ENCODE measurements around the gene NIP7. TPM values are rescaled to one million over a fixed set of nuclear protein-coding genes. Genes with fewer than 3 reads are reported as not detected.

Gene NIP7
- total RNA-seq, 1 experiment from 2014 or later, result 72.8 TPM

DNA sequence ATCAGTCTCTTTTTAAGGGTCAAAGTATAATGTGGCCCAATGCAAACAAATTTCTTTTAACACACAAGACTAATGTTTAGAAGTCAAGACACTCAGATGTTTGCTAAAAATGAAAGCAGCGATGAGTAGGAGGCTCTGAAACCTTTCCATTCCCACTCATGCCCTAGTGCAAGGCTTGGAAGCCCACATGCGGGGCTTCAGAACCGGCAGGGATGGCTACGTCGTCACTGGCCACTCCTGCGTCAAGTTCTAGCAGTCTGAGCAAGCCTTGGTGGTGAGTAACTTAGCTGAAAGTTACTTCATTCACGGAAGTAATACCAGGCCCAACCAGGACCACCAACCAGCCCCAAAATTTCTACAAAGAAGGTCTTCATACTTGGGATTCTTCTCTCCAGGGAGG lies 26.9 kb downstream of the NIP7 start:
- WGBS (ENCODE audit: extremely low coverage, insufficient read length, low lambda C conversion rate), result no CpG with 5 or more reads among the region's 7 CpGs
- no peak overlapping the region for H4K5ac ChIP-seq (ENCODE audit: insufficient read length, low read depth, low read length)

More for the DNA sequence above, 26.9 kb downstream of the NIP7 start:
- H3K27ac ChIP-seq (ENCODE audit: insufficient read length, low read depth, low read length), result no peak overlapping the region
- H3T11ph ChIP-seq (ENCODE audit: low read length), result no peak overlapping the region
- no peak overlapping the region for H2AFZ ChIP-seq (ENCODE audit: low read length)
- no peak overlapping the region for H3K4me2 ChIP-seq (ENCODE audit: insufficient read depth, insufficient read length, low read length)
- H3K9ac ChIP-seq (ENCODE audit: extremely low read depth, insufficient read length, low read length), result no peak overlapping the region
- Mint-ChIP-seq H3K9me3 (no peaks in the 10 kb centered on the region), H3K27me3 (ENCODE audit: low read depth) (no peaks in the 10 kb centered on the region), H3K36me3 (ENCODE audit: insufficient read depth in 1 of 3, low read depth in 3 of 3) (peaks cover 22 to 59% (median 54%) of the 10 kb centered on the region in 3 experiments; a peak in 6 of 7 replicates), H3K27ac (no peak overlapping the region), H3K4me3 (no peak overlapping the region), H3K4me1 (no peaks in the 10 kb centered on the region)
- no peak overlapping the region for H2BK15ac ChIP-seq (ENCODE audit: low read depth, low read length)
- no peaks in the 10 kb centered on the region for H3K23me2 ChIP-seq (ENCODE audit: insufficient read length, low read depth, low read length, poor library complexity, severe bottlenecking)
- no peak overlapping the region for H2BK120ac ChIP-seq (ENCODE audit: low read depth, low read length, poor library complexity, severe bottlenecking)
- no peaks in the 10 kb centered on the region for H3K79me2 ChIP-seq (ENCODE audit: insufficient read depth, low read length)
- no peak for DNase-seq
- H3K18ac ChIP-seq (ENCODE audit: insufficient read length, low read depth, low read length), result no peak overlapping the region
- no peak overlapping the region for H3K4ac ChIP-seq (ENCODE audit: low read depth, low read length)
- H2BK20ac ChIP-seq (ENCODE audit: low read depth, low read length, poor library complexity, severe bottlenecking), result no peak overlapping the region
- H3K9me3 ChIP-seq (ENCODE audit: control insufficient read depth, low read depth, low read length), result no peaks in the 10 kb centered on the region
- TF ChIP-seq, protein P1, sequence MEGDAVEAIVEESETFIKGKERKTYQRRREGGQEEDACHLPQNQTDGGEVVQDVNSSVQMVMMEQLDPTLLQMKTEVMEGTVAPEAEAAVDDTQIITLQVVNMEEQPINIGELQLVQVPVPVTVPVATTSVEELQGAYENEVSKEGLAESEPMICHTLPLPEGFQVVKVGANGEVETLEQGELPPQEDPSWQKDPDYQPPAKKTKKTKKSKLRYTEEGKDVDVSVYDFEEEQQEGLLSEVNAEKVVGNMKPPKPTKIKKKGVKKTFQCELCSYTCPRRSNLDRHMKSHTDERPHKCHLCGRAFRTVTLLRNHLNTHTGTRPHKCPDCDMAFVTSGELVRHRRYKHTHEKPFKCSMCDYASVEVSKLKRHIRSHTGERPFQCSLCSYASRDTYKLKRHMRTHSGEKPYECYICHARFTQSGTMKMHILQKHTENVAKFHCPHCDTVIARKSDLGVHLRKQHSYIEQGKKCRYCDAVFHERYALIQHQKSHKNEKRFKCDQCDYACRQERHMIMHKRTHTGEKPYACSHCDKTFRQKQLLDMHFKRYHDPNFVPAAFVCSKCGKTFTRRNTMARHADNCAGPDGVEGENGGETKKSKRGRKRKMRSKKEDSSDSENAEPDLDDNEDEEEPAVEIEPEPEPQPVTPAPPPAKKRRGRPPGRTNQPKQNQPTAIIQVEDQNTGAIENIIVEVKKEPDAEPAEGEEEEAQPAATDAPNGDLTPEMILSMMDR (conservative IDR thresholded peaks at IDR 0.05), result no peak
- H2BK12ac ChIP-seq (ENCODE audit: insufficient read length, low read depth, low read length), result no peak overlapping the region
- H3K56ac ChIP-seq (ENCODE audit: insufficient read length, low read depth, low read length), result no peak overlapping the region
- no peak overlapping the region for H3K14ac ChIP-seq (ENCODE audit: insufficient read depth, low read length)
- H3K27me3 ChIP-seq (ENCODE audit: insufficient read depth, low read length), result no peaks in the 10 kb centered on the region
- H3K23ac ChIP-seq (ENCODE audit: insufficient read length, low read depth, low read length), result no peak overlapping the region
- no peaks in the 10 kb centered on the region for H3K79me1 ChIP-seq (ENCODE audit: insufficient read depth, low read depth, low read length, poor library complexity, severe bottlenecking)
- H3K4me1 ChIP-seq (ENCODE audit: insufficient read depth, low read length), result no peaks in the 10 kb centered on the region
- no peak overlapping the region for H2AK5ac ChIP-seq (ENCODE audit: insufficient read length, low read length)
- H2BK5ac ChIP-seq (ENCODE audit: insufficient read length, low read length), result no peak overlapping the region
- no peak overlapping the region for H4K91ac ChIP-seq (ENCODE audit: insufficient read length, low read depth, low read length)
- no peaks in the 10 kb centered on the region for H4K20me1 ChIP-seq (ENCODE audit: control insufficient read depth, insufficient read depth, insufficient read length)
- no peak overlapping the region for H4K8ac ChIP-seq (replicated peaks; ENCODE audit: insufficient read length, low read depth, low read length)

All from H9 (cell line).